MCF 10A (cell line): ENCODE data around the gene ING5. TPM values are rescaled to one million over a fixed set of nuclear protein-coding genes. Genes with fewer than 3 reads are reported as not detected.

ENCODE experiments used
- BruUV-seq: library from RNA; stranded (reverse); fragments of 400-500 nt; replicated peaks from 2 replicates; lab custom pipeline; 2021; lab: Mats Ljungman, UMichigan
- CTCF ChIA-PET: fragments of 300-600 bp; sonication (Branson Sonifier 250); formaldehyde crosslinking; extraction: SDS; loops from one replicate; lab custom pipeline; 2021; ENCODE audit warnings: antibody characterized with exemption, inconsistent platforms; lab: Yijun Ruan, JAX
- POLR2A ChIA-PET: fragments of 300-600, 350-650 bp; sonication (Branson Sonifier 250); formaldehyde crosslinking; extraction: SDS; loops from one replicate; lab custom pipeline; 2020; ENCODE audit warnings: antibody characterized with exemption, inconsistent platforms; lab: Yijun Ruan, JAX
- DNase-seq: peaks from one replicate; pipeline ENCODE4 v3.0.0-alpha.2; 2018; ENCODE audit not compliant: unreplicated experiment
- H3K27ac Mint-ChIP-seq: one replicate; pipeline ENCODE4 v1.8.0; 2022; ENCODE audit warnings: mild to moderate bottlenecking, low read depth, mixed read lengths; ENCODE audit not compliant: unreplicated experiment
- H3K27me3 Mint-ChIP-seq: one replicate; pipeline ENCODE4 v1.8.0; 2022; ENCODE audit warnings: mixed read lengths; ENCODE audit not compliant: insufficient read depth, unreplicated experiment
- H3K36me3 Mint-ChIP-seq: one replicate; pipeline ENCODE4 v1.8.0; 2022; ENCODE audit warnings: mild to moderate bottlenecking, moderate library complexity, mixed read lengths; ENCODE audit not compliant: insufficient read depth, unreplicated experiment
- H3K4me1 Mint-ChIP-seq: one replicate; pipeline ENCODE4 v1.8.0; 2022; ENCODE audit warnings: mixed read lengths; ENCODE audit not compliant: insufficient read depth, unreplicated experiment
- H3K4me3 Mint-ChIP-seq: one replicate; pipeline ENCODE4 v1.8.0; 2022; ENCODE audit warnings: mild to moderate bottlenecking, moderate library complexity, mixed read lengths; ENCODE audit not compliant: unreplicated experiment
- H3K9me3 Mint-ChIP-seq: one replicate; pipeline ENCODE4 v1.8.0; 2022; ENCODE audit warnings: mixed read lengths; ENCODE audit not compliant: unreplicated experiment
- CTCF ChIP-seq: fragments of 200-600 bp; IDR thresholded peaks from one replicate; pipeline ENCODE4 v1.8.0; 2022; ENCODE audit warnings: antibody characterized with exemption, mild to moderate bottlenecking; ENCODE audit not compliant: unreplicated experiment
- intact Hi-C: fragments of 100-400 bp; cut with micrococcal nuclease; formaldehyde crosslinking; loops from 2 replicates; pipeline ENCODE4 v1.14.1; 2022
- total RNA-seq: library from RNA; stranded (reverse); gene quantifications from 2 replicates; pipeline ENCODE4 v1.2.3, GENCODE V29; 2022

Gene ING5
- total RNA-seq, 1 experiment from 2014 or later, result 35.5 TPM

- intact Hi-C loops, result no loop called here
Observed at GRCh38 chr2:241665731-241666440, 36.0 kb upstream of the ING5 start.

GRCh38 chr2:241666627-241667400 is 35.0 kb upstream of the ING5 start:
- BruUV-seq, result no TSS peak
- POLR2A ChIA-PET, result no interaction called here
- H3K4me1 Mint-ChIP-seq, result peaks cover 6% of the 10 kb centered on the region
- H3K4me3 Mint-ChIP-seq, result no peak overlapping the region
- DNase-seq, result no peak
- H3K36me3 Mint-ChIP-seq, result peaks cover 37% of the 10 kb centered on the region
- TF ChIP-seq CTCF, result no peak
- H3K27me3 Mint-ChIP-seq, result no peaks in the 10 kb centered on the region
- H3K9me3 Mint-ChIP-seq, result no peaks in the 10 kb centered on the region
- intact Hi-C loops, result no loop called here
- H3K27ac Mint-ChIP-seq, result no peak overlapping the region
- CTCF ChIA-PET, result interaction anchor here (0.8 kb wide), 1 partner anchor 8 kb away, joined by 3 read pairs; no protein-coding TSS in a partner anchor

More at GRCh38 chr2:241665731-241666440, 36.0 kb upstream of the ING5 start:
- no peak for TF ChIP-seq CTCF
- CTCF ChIA-PET, result no interaction called here
- H3K36me3 Mint-ChIP-seq, result peaks cover 38% of the 10 kb centered on the region
- no peaks in the 10 kb centered on the region for H3K9me3 Mint-ChIP-seq
- POLR2A ChIA-PET, result interaction anchor here (1.6 kb wide), 1 partner anchor 20 kb away, joined by 3 read pairs; the partner anchor contains the start of gene DTYMK
- no peaks in the 10 kb centered on the region for H3K27me3 Mint-ChIP-seq
- peaks cover 6% of the 10 kb centered on the region for H3K4me1 Mint-ChIP-seq
- H3K4me3 Mint-ChIP-seq, result no peak overlapping the region
- DNase-seq, result no peak
- H3K27ac Mint-ChIP-seq, result peak overlapping the region; percentile 78
- BruUV-seq, result TSS peak; percentile 32

- no peaks in the 10 kb centered on the region for H3K9me3 Mint-ChIP-seq
- DNase-seq, result no peak
- no peak overlapping the region for H3K27ac Mint-ChIP-seq
- no TSS peak for BruUV-seq
- no peak overlapping the region for H3K4me3 Mint-ChIP-seq
- peaks cover 6% of the 10 kb centered on the region for H3K4me1 Mint-ChIP-seq
- POLR2A ChIA-PET, result no interaction called here
- no peaks in the 10 kb centered on the region for H3K27me3 Mint-ChIP-seq
- intact Hi-C loops, result no loop called here
- CTCF ChIA-PET, result no interaction called here
- no peak for TF ChIP-seq CTCF
- peaks cover 34% of the 10 kb centered on the region for H3K36me3 Mint-ChIP-seq
Observed at GRCh38 chr2:241668354-241668753, 33.5 kb upstream of the ING5 start.

- H3K27me3 Mint-ChIP-seq, result no peaks in the 10 kb centered on the region
- ChIA-PET CTCF (no interaction called here), POLR2A (no interaction called here)
- no peak for DNase-seq
- no peaks in the 10 kb centered on the region for H3K9me3 Mint-ChIP-seq
- TF ChIP-seq CTCF, result no peak
- peaks cover 6% of the 10 kb centered on the region for H3K4me1 Mint-ChIP-seq
- no peak overlapping the region for H3K27ac Mint-ChIP-seq
- H3K36me3 Mint-ChIP-seq, result peaks cover 34% of the 10 kb centered on the region
- H3K4me3 Mint-ChIP-seq, result no peak overlapping the region
- intact Hi-C loops, result no loop called here
- BruUV-seq, result no TSS peak
Observed at GRCh38 chr2:241668839-241669238, 33.0 kb upstream of the ING5 start.
